SK-N-MC (cell line): ENCODE results near the gene PARVA.
A peak's percentile ranks its signal among the peaks of the same experiment; 100 is the strongest.

Experiments used
- DNase-seq: peaks from one replicate; pipeline ENCODE4 v3.0.0-alpha.2; 2011; ENCODE audit warnings: low read depth, low spot score
- H3K27ac ChIP-seq: fragments of 200-600 bp; sonication (generic); 2 replicates; pipeline ENCODE4 v1.5.1; 2016; ENCODE audit warnings: mixed run types
- H3K36me3 ChIP-seq: fragments of 200-600 bp; sonication (generic); 2 replicates; pipeline ENCODE4 v1.6.1; 2017; ENCODE audit warnings: antibody characterized with exemption, low read length, mixed read lengths; ENCODE audit not compliant: insufficient read depth
- H3K4me3 ChIP-seq: fragments of 200-600 bp; sonication (generic); 2 replicates; pipeline ENCODE4 v1.5.1; 2016
- H3K9ac ChIP-seq: fragments of 200-600 bp; sonication (generic); 2 replicates; pipeline ENCODE4 v1.8.0; 2017; ENCODE audit warnings: mixed run types, mixed read lengths; ENCODE audit not compliant: insufficient read length
- H3K9me3 ChIP-seq: fragments of 200-600 bp; sonication (generic); 2 replicates; pipeline ENCODE4 v1.6.1; 2017; ENCODE audit warnings: low read depth, mild to moderate bottlenecking, antibody characterized with exemption, low read length, moderate library complexity, mixed read lengths
- EZH2 ChIP-seq: fragments of 200-600 bp; sonication (generic); IDR thresholded peaks from one replicate; pipeline ENCODE4 v1.6.1; 2017; ENCODE audit warnings: antibody characterized with exemption
- FOXP2 ChIP-seq: optimal IDR thresholded peaks from 2 replicates; pipeline ENCODE3; 2011; ENCODE audit warnings: mild to moderate bottlenecking, moderate library complexity; ENCODE audit not compliant: insufficient read depth; ENCODE audit errors: extremely low read length, control extremely low read depth
- POLR2AphosphoS5 ChIP-seq: IDR thresholded peaks from 2 replicates; pipeline ENCODE4 v1.6.1; 2012; ENCODE audit warnings: mild to moderate bottlenecking, low read depth, low read length, borderline replicate concordance

Gene PARVA

DNA sequence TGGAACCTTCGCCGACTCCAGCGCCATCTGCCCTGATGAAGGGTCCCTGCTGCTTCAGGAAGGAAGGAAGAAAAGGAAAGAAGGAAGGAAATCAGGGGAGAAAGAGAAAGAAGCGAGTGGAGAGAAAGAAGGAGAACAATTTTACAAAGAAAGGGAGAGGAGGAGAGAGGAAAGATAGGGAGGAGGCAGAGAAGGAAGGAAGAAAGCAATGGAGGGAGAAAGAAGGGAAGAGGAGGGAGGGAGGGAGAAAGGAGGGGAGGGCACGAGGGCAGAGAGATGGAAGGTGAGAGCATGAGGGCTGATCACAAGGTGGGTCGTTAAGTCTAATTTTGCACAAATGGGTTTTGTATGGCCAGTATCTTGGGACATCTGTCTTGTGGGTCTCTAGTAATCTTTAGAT lies 39.2 kb downstream of the PARVA start:
- peak overlapping the region; percentile 84 for H3K27ac ChIP-seq
- H3K4me3 ChIP-seq: peak overlapping the region; percentile 30; the same call in 1 of the 2 replicates
- H3K36me3 ChIP-seq: no peaks in the 10 kb centered on the region
- H3K9ac ChIP-seq: no peak overlapping the region
- no peak for DNase-seq
- TF ChIP-seq FOXP2: no peak
- TF ChIP-seq EZH2: no peak
- no peak for TF ChIP-seq POLR2AphosphoS5
- H3K9me3 ChIP-seq: no peaks in the 10 kb centered on the region

DNA sequence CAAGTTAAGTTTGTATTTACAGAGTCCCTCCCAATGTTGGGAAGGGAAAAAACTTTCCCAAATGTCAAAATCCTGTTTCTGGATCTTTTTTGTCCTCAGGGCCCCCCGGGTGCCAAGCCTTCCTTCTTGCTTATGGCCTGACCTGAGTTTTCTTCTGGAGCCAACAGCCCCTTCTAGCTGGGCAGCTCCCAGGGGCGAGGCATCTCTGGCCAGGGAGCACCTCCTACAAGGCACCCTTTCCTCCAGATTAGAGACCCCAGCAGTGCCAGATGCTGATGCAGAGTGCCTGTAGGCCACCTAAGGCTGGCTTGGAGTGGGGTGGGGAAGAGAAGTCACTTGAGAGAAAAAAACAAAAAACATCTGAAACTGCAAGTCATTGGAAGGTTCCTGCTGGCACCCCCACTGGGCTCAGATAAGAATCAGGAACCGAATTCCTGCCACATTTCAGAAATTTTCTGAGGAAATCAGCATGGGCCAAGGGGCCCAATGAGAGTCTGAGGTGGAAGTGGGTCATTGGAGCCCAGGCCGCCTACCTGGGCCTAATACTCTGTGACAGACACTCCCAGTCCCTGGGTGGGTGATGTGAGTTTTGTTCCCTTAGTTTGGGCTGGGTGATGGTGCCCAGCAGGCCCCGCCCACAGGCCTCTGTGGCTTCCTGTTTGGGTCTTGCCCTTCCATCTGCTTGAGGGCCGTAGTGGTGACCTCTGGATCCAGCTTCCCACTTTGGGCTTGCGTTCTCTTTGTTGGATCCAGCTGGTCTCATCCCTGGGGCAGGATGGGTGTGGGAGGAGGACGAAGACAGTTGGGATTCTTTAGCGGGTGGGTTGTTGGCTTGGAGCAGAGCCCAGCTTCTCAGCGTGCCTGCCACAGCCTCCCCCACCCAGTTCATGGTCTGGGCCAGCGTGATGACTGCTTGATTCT lies 40.6 kb downstream of the PARVA start:
- peak overlapping the region; percentile 43 for H3K4me3 ChIP-seq
- DNase-seq: no peak
- TF ChIP-seq FOXP2: no peak
- no peak for TF ChIP-seq EZH2
- no peak for TF ChIP-seq POLR2AphosphoS5
- H3K27ac ChIP-seq: peak overlapping the region; percentile 82
- no peaks in the 10 kb centered on the region for H3K36me3 ChIP-seq
- no peaks in the 10 kb centered on the region for H3K9me3 ChIP-seq
- no peak overlapping the region for H3K9ac ChIP-seq

DNA sequence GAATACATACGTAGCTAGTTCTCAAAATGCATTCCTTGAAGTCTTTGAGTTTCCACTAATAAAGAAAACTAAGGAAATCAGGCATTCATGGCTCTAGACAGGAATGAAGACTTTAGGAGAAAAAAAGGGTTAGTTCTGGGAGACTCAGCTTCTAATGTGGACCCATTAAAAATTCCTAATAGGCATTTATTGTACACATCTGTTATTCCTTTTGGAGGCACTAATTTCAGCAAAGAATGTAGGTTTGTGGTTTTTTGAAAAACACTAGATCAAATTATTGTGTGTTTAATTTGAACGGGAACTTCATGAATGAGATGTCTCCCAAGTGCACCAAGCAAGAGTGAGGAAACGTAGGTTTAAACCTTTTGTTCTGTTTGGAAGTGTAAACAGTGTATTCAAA lies 42.7 kb downstream of the PARVA start:
- no peaks in the 10 kb centered on the region for H3K36me3 ChIP-seq

DNA sequence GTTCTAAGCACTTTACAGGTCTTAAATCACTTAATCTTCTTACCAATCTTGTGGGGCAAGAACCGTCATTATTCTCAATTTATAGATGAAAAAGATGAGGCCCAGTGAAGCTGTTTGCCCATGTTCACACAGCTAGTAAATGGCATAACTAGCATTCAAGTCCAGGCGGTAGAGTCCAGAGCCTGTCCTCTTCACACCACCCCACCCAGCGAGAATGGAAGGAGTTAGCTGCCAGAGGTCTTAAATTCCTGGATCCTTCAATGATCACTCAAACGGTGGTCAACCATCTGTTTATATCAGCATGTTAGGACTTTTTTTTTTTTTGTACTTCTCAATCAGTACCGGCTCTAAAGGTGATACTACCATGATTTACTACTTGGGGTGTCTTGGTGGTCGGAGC lies 43.3 kb downstream of the PARVA start:
- TF ChIP-seq FOXP2 (no peak), POLR2AphosphoS5 (no peak), EZH2 (no peak)
- DNase-seq: no peak
- Histone ChIP-seq H3K9ac (no peak overlapping the region), H3K4me3 (no peak overlapping the region), H3K36me3 (no peaks in the 10 kb centered on the region), H3K27ac (peak overlapping the region; percentile 75; the same call in 1 of the 2 replicates), H3K9me3 (no peaks in the 10 kb centered on the region)

More for the DNA sequence above, 42.7 kb downstream of the PARVA start:
- Histone ChIP-seq H3K9ac (no peak overlapping the region), H3K9me3 (no peaks in the 10 kb centered on the region), H3K4me3 (peak overlapping the region; percentile 6; the same call in 1 of the 2 replicates), H3K27ac (peak overlapping the region; percentile 75)
- TF ChIP-seq EZH2 (no peak), POLR2AphosphoS5 (no peak), FOXP2 (no peak)
- no peak for DNase-seq

DNA sequence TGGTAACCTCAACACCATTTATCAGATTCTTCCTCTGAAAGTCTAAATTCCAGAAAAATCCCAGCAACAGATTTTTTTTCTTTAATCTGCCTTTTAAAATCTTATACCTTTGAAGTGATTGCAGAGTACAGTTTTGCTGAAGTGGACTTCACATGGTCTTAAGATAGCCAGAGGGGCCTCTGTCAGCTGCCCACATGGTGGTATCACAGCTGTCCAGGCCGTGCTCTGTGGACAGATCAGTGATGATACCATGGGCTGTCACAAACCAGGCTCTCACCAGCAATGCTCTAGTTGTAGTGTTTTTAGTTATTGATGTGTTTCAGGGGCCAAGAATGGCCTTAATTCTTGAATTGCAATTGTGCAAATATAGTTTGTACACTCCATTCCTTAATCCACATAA lies 44.0 kb downstream of the PARVA start:
- no peak overlapping the region for H3K27ac ChIP-seq

DNA sequence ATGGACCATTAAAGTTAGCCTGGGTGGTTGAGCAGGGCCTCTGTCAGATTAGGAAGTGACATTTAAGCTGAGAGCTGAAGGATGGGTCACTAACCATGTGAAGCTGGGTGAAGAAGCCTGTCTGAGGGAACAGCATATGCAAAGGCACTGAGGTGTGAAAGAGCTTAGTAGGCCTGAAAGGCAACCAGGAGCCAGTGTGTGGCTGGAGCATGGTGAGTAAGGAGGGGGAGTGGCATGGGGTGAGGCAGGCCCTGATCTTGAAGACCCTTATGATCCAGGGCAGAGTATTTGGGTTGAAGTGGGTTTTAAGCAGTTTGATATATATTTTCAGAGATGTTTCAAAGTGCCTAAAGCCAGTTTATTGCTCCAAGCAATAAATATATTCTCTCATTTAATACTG lies 48.8 kb downstream of the PARVA start:
- H3K9ac ChIP-seq: no peak overlapping the region
- no peak for DNase-seq

More for the DNA sequence above, 44.0 kb downstream of the PARVA start:
- Histone ChIP-seq H3K9me3 (no peaks in the 10 kb centered on the region), H3K9ac (no peak overlapping the region), H3K36me3 (no peaks in the 10 kb centered on the region), H3K4me3 (no peak overlapping the region)
- DNase-seq: no peak
- no peak for TF ChIP-seq FOXP2
- no peak for TF ChIP-seq EZH2
- TF ChIP-seq POLR2AphosphoS5: no peak

DNA sequence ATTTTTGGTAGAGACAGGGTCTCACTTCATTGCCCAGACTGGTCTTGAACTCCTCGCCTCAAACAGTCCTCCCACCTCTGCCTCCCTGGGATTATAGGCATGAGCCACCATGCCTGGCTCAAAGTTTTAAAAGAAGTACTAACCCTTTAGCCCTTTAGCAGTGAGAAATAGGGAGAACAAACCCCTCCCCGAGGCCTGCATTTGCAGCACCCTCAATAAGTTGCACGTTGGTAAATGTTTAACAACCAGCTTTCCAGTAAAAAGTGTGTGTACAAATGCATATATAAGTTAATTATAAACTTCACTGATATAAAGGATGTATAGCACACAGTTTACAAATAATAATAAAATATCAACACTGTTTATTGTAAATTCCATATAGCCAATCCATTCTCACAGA lies 51.8 kb downstream of the PARVA start:
- TF ChIP-seq EZH2 (no peak), POLR2AphosphoS5 (no peak), FOXP2 (no peak)
- Histone ChIP-seq H3K9ac (no peak overlapping the region), H3K36me3 (no peaks in the 10 kb centered on the region), H3K4me3 (no peak overlapping the region), H3K27ac (no peak overlapping the region), H3K9me3 (no peaks in the 10 kb centered on the region)
- DNase-seq: no peak

More for the DNA sequence above, 48.8 kb downstream of the PARVA start:
- Histone ChIP-seq H3K36me3 (no peaks in the 10 kb centered on the region), H3K27ac (no peak overlapping the region), H3K9me3 (no peaks in the 10 kb centered on the region), H3K4me3 (no peak overlapping the region)
- TF ChIP-seq EZH2 (no peak), FOXP2 (no peak), POLR2AphosphoS5 (no peak)

DNA sequence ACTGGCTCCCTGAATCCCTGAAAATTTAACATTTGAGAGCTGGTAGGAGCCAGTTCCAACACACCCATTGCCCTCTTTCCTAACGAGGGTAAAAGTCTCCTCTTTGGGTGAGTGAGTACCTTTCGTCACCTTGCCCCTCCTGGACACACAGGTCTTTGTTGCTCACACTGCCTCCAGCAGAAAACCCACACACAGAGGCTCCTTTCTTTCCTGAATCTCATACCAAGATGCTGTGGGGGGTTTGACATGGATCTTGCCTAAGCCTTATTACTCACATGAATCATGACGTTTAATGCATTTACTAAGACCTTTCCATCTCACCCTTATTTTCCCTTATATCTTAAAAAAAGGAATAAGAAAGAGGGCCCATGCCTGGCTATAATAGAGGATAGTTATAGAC lies 53.0 kb downstream of the PARVA start:
- no peak for TF ChIP-seq EZH2
- no peak for TF ChIP-seq POLR2AphosphoS5
- no peak for TF ChIP-seq FOXP2
- H3K9me3 ChIP-seq: no peaks in the 10 kb centered on the region
- H3K9ac ChIP-seq: no peak overlapping the region
- peak overlapping the region; percentile 6; the same call in 1 of the 2 replicates for H3K27ac ChIP-seq
- H3K36me3 ChIP-seq: no peaks in the 10 kb centered on the region
- H3K4me3 ChIP-seq: no peak overlapping the region
- DNase-seq: no peak
